HCT116 (cell line): ENCODE measurements around the gene ABR. TPM values are rescaled to one million over a fixed set of nuclear protein-coding genes. Genes with fewer than 3 reads are reported as not detected.

Experiments
- ATAC-seq: fragments of 200-7000 bp; cut with Tn5 transposase; 2 replicates; pipeline ENCODE4 v1.9.1; 2020; ENCODE audit warnings: mild to moderate bottlenecking, moderate library complexity
- BruUV-seq: library from RNA; stranded (reverse); fragments of 400-500 nt; replicated peaks from 2 replicates; lab custom pipeline; 2021; lab: Mats Ljungman, UMichigan
- CTCF ChIA-PET: fragments of 300-600 bp; sonication (Branson Sonifier 250); formaldehyde crosslinking; loops from one replicate; lab custom pipeline; 2021; ENCODE audit warnings: antibody characterized with exemption; lab: Charles Lee
- POLR2A ChIA-PET: fragments of 300-600, 350-600 bp; sonication (Branson Sonifier 250); formaldehyde crosslinking; loops from one replicate; lab custom pipeline; 2021; ENCODE audit warnings: antibody characterized with exemption; lab: Charles Lee
- RAD21 ChIA-PET, 2 experiments: fragments of 300-600 bp; sonication (Branson Sonifier 250); formaldehyde crosslinking; loops; one replicate each; lab custom pipeline; 2023; ENCODE audit warnings: low total read pairs in 2 of 2; ENCODE audit not compliant: uncharacterized antibody in 2 of 2, unreplicated experiment in 2 of 2, low non-redundant PET in 1 of 2; lab: Charles Lee
- DNase-seq: peaks from one replicate; pipeline ENCODE4 v3.0.0-alpha.2; 2010; ENCODE audit warnings: low read depth, low spot score
- H2AFZ ChIP-seq: fragments of 200-600 bp; shearing (Covaris generic), sonication (generic); 2 replicates; pipeline ENCODE4 v1.6.1; 2017; ENCODE audit warnings: low read depth, mixed run types, mixed read lengths, antibody characterized with exemption, low read length; ENCODE audit not compliant: poor library complexity, severe bottlenecking
- H3K27ac ChIP-seq: 2 replicates; pipeline ENCODE4 v1.5.1; 2012; ENCODE audit warnings: low read depth, low read length
- H3K27me3 ChIP-seq: fragments of 200-600 bp; sonication (generic); 2 replicates; pipeline ENCODE4 v1.6.1; 2016; ENCODE audit warnings: mixed run types, low read length, mixed read lengths; ENCODE audit not compliant: insufficient read depth
- H3K36me3 ChIP-seq, 2 experiments: fragments of 200-500 bp in 1 of 2; fragments of 200-600 bp in 1 of 2; sonication (Bioruptor generic) in 1 of 2; sonication (generic) in 1 of 2; 2 replicates each; pipeline versions ENCODE4 v1.5.1 to v1.6.1; 2014 to 2016; ENCODE audit warnings: low read length in 2 of 2, inconsistent platforms in 1 of 2, mixed read lengths in 1 of 2, mixed run types in 1 of 2; ENCODE audit not compliant: insufficient read depth in 2 of 2, control insufficient read depth in 1 of 2
- H3K4me1 ChIP-seq, 2 experiments: fragments of 200-600 bp in 1 of 2; sonication (generic) in 1 of 2; 2 replicates each; pipeline versions ENCODE4 v1.5.1 to v1.6.1; 2012 to 2017; ENCODE audit warnings: low read length in 2 of 2, inconsistent platforms in 1 of 2, mild to moderate bottlenecking in 1 of 2, mixed read lengths in 1 of 2, mixed run types in 1 of 2, moderate library complexity in 1 of 2; ENCODE audit not compliant: insufficient read depth in 2 of 2, control insufficient read depth in 1 of 2
- H3K4me2 ChIP-seq: fragments of 200-600 bp; sonication (generic); 2 replicates; pipeline ENCODE4 v1.6.1; 2017; ENCODE audit warnings: mixed run types, low read length, mixed read lengths
- H3K4me3 ChIP-seq, 2 experiments: fragments of 200-600 bp in 1 of 2; sonication (generic) in 1 of 2; replicated peaks in 1 of 2; 2 replicates each; pipeline ENCODE4 v1.5.1; 2011 to 2016; ENCODE audit warnings: low read length in 2 of 2, control low read depth in 1 of 2, low read depth in 1 of 2, mild to moderate bottlenecking in 1 of 2, mixed read lengths in 1 of 2, mixed run types in 1 of 2
- H3K79me2 ChIP-seq: fragments of 200-600 bp; sonication (generic); 2 replicates; pipeline ENCODE4 v1.6.1; 2017; ENCODE audit warnings: mild to moderate bottlenecking, mixed run types, low read length, moderate library complexity, mixed read lengths; ENCODE audit not compliant: insufficient read depth
- H3K9ac ChIP-seq: fragments of 200-600 bp; sonication (generic); 2 replicates; pipeline ENCODE4 v1.6.1; 2016; ENCODE audit warnings: low read length, mixed read lengths
- H3K9me2 ChIP-seq: fragments of 200-600 bp; sonication (generic), shearing (Covaris generic); 2 replicates; pipeline ENCODE4 v1.6.1; 2017; ENCODE audit warnings: mixed run types, mild to moderate bottlenecking, moderate library complexity; ENCODE audit not compliant: insufficient read depth
- H3K9me3 ChIP-seq, 2 experiments: fragments of 200-500 bp in 1 of 2; fragments of 200-600 bp in 1 of 2; sonication (Bioruptor generic) in 1 of 2; sonication (generic) in 1 of 2; 2 replicates each; pipeline ENCODE4 v1.6.1; 2014 to 2017; ENCODE audit warnings: low read length in 2 of 2, mixed read lengths in 2 of 2, inconsistent platforms in 1 of 2, low read depth in 1 of 2, mild to moderate bottlenecking in 1 of 2, mixed run types in 1 of 2, moderate library complexity in 1 of 2; ENCODE audit not compliant: control insufficient read depth in 1 of 2, insufficient read depth in 1 of 2
- H4K20me1 ChIP-seq: fragments of 200-600 bp; sonication (generic), shearing (Covaris generic); 2 replicates; pipeline ENCODE4 v1.6.1; 2017; ENCODE audit warnings: mixed run types, mild to moderate bottlenecking, moderate library complexity; ENCODE audit not compliant: insufficient read depth
- CBX3 ChIP-seq: IDR thresholded peaks from 2 replicates; pipeline ENCODE4 v1.6.1; 2012; ENCODE audit warnings: low read depth
- CEBPB ChIP-seq: IDR thresholded peaks from 2 replicates; pipeline ENCODE4 v1.6.1; 2012; ENCODE audit warnings: low read depth
- EGR1 ChIP-seq: IDR thresholded peaks from 2 replicates; pipeline ENCODE4 v1.6.1; 2012; ENCODE audit warnings: low read depth
- EZH2 ChIP-seq: fragments of 200-600 bp; sonication (generic); IDR thresholded peaks from 2 replicates; pipeline ENCODE4 v1.6.1; 2017; ENCODE audit warnings: antibody characterized with exemption, mixed run types
- EZH2phosphoT487 ChIP-seq: fragments of 200-600 bp; IDR thresholded peaks from 2 replicates; pipeline ENCODE4 v1.6.1; 2018; ENCODE audit warnings: antibody characterized with exemption, borderline replicate concordance
- JUND ChIP-seq: IDR thresholded peaks from 2 replicates; pipeline ENCODE4 v1.6.1; 2012
- MAX ChIP-seq: IDR thresholded peaks from 2 replicates; pipeline ENCODE4 v1.6.1; 2012
- POLR2A ChIP-seq: IDR thresholded peaks from 2 replicates; pipeline ENCODE4 v1.7.0; 2011; ENCODE audit warnings: borderline replicate concordance; ENCODE audit not compliant: insufficient read depth, insufficient read length; ENCODE audit errors: extremely low read depth
- REST ChIP-seq: IDR thresholded peaks from 2 replicates; pipeline ENCODE4 v1.6.1; 2012; ENCODE audit warnings: low read depth
- SIN3A ChIP-seq: IDR thresholded peaks from 2 replicates; pipeline ENCODE4 v1.6.1; 2012; ENCODE audit warnings: low read depth
- YY1 ChIP-seq: IDR thresholded peaks from 2 replicates; pipeline ENCODE4 v1.6.1; 2011; ENCODE audit warnings: low read length, low read depth, moderate library complexity, mild to moderate bottlenecking; ENCODE audit not compliant: insufficient replicate concordance; ENCODE audit errors: extremely low read depth
- ZBTB33 ChIP-seq: IDR thresholded peaks from 2 replicates; pipeline ENCODE4 v1.6.1; 2011; ENCODE audit warnings: mild to moderate bottlenecking, low read length, moderate library complexity; ENCODE audit not compliant: insufficient replicate concordance; ENCODE audit errors: extremely low read depth
- intact Hi-C: fragments of 100-400 bp; cut with micrococcal nuclease; formaldehyde crosslinking; loops from 2 replicates; pipeline ENCODE4 v1.10.0; 2022
- total RNA-seq: library from RNA; stranded (reverse); gene quantifications from one replicate; pipeline ENCODE4 v1.2.1, GENCODE V29; 2021; ENCODE audit not compliant: unreplicated experiment

ABR gene
- total RNA-seq, 1 experiment from 2014 or later: 58.5 TPM

GRCh38 chr17:1087381-1088241, 92.2 kb downstream of the ABR start:
- no peaks in the 10 kb centered on the region for H4K20me1 ChIP-seq
- no peak for TF ChIP-seq CBX3
- TF ChIP-seq POLR2A: no peak
- no peak for TF ChIP-seq EZH2
- TF ChIP-seq SIN3A: no peak
- no peak for TF ChIP-seq ZBTB33
- TF ChIP-seq EZH2phosphoT487: no peak
- TF ChIP-seq YY1: no peak
- TF ChIP-seq REST: no peak
- no peak for TF ChIP-seq MAX
- TF ChIP-seq JUND: no peak
- no peak for TF ChIP-seq EGR1
- TF ChIP-seq CEBPB: no peak
- TF ChIP-seq, all 23 proteins: peak for 0
- Histone ChIP-seq H2AFZ (no peak overlapping the region), H3K4me3 (no peak overlapping the region), H3K4me2 (no peak overlapping the region), H3K79me2 (no peaks in the 10 kb centered on the region), H3K9me2 (no peaks in the 10 kb centered on the region), H3K4me1 (peaks cover 10 to 18% of the 10 kb centered on the region in 2 experiments), H3K36me3 (0 out of 4 replicates have a peak, but pooled peaks cover 0 to 2% of the 10 kb centered on the region in 2 experiments), H3K27me3 (no peaks in the 10 kb centered on the region), H3K27ac (no peak overlapping the region; the same call in 1 of the 2 replicates), H3K9ac (0 out of 2 replicates have a peak overlapping the region, but pooled peaks have one; percentile 11), H3K9me3 (no peaks in the 10 kb centered on the region)
- ATAC-seq: peak; percentile 87
- RAD21 ChIA-PET: no interaction called here
- intact Hi-C loops: no loop called here
- CTCF ChIA-PET: interaction anchor here (1.0 kb wide), 1 partner anchor 29 kb away, joined by 6 read pairs; no protein-coding TSS in a partner anchor
- no peak for DNase-seq
- BruUV-seq: no TSS peak
- POLR2A ChIA-PET: no interaction called here
